IPS DF 4.7 (cell line): ENCODE measurements around the gene PLA2G2A.
"Not testable (repeated sequence)": the region's sequence is repeated elsewhere in the genome, so short reads cannot be mapped to it uniquely, and the experiment has no call there.

Experiments used
- DNase-seq: peaks from one replicate; pipeline ENCODE4 v3.0.0-alpha.2; 2013; ENCODE audit warnings: low spot score; ENCODE audit errors: extremely low read depth

Gene PLA2G2A

DNA sequence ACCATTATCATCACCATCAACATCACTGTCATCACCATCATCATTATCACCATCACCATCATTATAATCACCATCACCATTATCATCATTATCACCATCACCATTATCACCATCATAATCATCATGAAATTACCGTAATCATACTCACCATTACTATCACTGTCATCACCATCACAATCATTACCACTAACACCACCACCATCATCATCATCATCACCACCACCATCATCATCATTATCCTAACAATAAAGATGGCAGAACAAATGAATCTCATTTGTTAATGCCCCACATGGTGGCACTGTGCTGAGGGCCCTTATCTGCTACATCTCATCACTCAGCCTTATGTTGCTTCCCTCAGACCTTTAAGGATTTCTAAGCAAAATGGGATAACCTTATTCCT is 46.6 kb downstream of the PLA2G2A start:
- no peak for DNase-seq

DNA sequence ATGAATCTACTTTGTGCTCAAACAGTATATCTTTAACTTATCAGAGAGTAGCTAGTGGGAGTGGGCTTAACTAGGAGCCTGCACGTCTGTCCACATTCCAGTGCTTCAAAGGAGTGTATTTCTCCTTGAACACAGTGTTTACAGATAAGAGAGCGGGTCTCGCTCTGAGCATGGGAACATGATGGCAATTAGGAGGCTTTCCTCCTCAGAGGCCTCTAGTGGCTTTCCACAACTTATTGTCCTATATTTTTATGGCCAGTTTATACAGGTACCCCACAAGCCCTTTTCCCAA is 52.3 kb downstream of the PLA2G2A start:
- DNase-seq: not testable (repeated sequence)

DNA sequence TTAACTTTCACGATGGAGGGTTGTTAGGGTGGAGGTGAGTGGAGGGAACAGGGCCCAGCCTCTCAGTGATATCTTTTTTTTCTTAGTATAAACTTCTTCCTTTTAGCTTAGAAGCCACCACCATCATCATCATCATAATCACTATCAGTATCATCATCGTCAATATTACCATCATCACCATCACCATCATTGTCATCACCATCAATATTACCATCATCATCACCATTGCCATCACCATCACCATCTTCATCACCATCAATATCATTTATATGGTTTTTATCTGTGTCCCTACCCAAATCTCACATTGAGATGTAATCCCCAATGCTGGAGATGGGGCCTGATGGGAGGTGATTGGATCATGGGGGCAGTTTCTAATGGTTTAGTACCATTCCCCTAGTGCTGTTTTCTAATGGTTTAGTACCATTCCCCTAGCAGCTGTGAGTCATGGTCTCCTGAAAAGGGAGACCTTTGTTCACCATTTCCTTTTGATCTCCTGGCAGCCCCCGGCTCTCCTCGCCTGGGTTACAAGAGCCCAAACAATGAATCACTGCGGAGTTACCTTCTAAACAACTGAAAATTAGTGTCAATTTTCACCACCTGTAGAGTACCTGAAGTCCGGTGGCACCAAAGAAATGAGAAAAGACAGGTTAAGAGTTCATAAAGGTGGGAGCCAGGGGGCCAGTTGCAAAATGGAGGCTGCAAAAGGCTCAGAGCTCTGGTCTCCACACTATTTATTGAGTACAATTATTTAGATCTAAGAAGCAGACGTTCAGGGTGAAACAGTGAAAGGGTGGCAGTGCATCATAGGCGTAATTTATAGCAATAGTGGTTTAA is 52.9 kb downstream of the PLA2G2A start:
- no peak for DNase-seq
